ENCODE results near the gene SEL1L.

DNA sequence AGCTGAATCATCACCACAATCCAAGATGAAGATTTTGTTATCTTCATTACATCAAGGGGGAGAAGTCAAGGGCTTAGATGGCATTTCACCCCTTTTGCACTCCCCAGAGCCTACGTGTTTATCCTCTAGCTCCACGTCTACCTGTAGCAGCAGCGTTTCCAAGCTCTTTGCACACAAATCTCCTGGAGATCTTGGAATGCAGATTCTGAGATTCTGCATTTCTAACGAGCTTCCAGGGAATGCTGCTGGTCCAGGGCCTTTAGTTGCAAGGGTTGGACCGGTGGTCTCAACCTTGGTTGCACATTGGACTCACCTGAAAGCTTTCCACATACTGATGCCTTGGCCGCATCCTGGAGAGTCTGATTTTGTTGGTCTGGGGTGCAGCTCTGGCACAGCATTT is 84.1 kb downstream of the SEL1L start:
- TF ChIP-seq, protein P1, sequence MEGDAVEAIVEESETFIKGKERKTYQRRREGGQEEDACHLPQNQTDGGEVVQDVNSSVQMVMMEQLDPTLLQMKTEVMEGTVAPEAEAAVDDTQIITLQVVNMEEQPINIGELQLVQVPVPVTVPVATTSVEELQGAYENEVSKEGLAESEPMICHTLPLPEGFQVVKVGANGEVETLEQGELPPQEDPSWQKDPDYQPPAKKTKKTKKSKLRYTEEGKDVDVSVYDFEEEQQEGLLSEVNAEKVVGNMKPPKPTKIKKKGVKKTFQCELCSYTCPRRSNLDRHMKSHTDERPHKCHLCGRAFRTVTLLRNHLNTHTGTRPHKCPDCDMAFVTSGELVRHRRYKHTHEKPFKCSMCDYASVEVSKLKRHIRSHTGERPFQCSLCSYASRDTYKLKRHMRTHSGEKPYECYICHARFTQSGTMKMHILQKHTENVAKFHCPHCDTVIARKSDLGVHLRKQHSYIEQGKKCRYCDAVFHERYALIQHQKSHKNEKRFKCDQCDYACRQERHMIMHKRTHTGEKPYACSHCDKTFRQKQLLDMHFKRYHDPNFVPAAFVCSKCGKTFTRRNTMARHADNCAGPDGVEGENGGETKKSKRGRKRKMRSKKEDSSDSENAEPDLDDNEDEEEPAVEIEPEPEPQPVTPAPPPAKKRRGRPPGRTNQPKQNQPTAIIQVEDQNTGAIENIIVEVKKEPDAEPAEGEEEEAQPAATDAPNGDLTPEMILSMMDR (IDR thresholded peaks at IDR 0.05; ENCODE audit: extremely low read depth in 1 of 2, insufficient read depth in 1 of 2, low read depth in 1 of 2, low read length in 2 of 2) = no peak
- TF ChIP-seq POLR2AphosphoS5 (IDR thresholded peaks at IDR 0.05; ENCODE audit: insufficient read depth, low read depth, low read length) (no peak), EZH2 (IDR thresholded peaks at IDR 0.05; ENCODE audit: borderline replicate concordance, low read depth, low read length, severe bottlenecking) (no peak), POLR2A (IDR thresholded peaks at IDR 0.05; ENCODE audit: low read depth, low read length) (no peak), FOS (IDR thresholded peaks at IDR 0.05; ENCODE audit: borderline replicate concordance, insufficient read depth, low read length) (no peak), GATA2 (IDR thresholded peaks at IDR 0.05; ENCODE audit: insufficient read depth, insufficient read length, low read depth, low read length) (no peak), JUN (IDR thresholded peaks at IDR 0.05; ENCODE audit: borderline replicate concordance, insufficient read depth, insufficient read length, low read depth) (no peak)
- TF ChIP-seq, protein P2, sequence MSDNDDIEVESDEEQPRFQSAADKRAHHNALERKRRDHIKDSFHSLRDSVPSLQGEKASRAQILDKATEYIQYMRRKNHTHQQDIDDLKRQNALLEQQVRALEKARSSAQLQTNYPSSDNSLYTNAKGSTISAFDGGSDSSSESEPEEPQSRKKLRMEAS (IDR thresholded peaks at IDR 0.05; ENCODE audit: insufficient read depth, insufficient read length) = no peak

Measured in endothelial cell of umbilical vein (primary cell).